ENCODE results near the gene LRMDA. TPM values are rescaled to one million over a fixed set of nuclear protein-coding genes. Genes with fewer than 3 reads are reported as not detected.

LRMDA gene
- total RNA-seq, 1 experiment from 2014 or later = not detected

DNA sequence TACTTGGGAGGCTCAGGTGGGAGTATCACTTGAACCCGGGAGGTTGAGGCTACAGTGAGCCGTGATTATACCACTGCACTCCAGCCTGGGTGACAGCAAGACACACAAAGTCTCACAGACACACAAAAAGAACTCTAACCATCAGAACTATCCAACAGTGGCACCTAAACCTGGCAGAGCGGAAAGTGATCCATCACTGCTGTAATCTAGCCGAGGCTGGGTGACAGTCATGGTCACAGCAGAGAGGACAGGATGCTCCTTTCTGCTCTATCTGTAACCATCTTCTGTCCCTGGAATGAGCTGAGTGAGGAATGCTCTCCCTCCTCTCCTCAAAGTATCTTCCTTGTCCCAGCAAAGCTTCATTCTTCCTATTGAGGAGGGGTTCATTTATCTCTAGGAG is 656.6 kb downstream of the LRMDA start:
- ChIA-PET CTCF (no interaction called here), POLR2A (ENCODE audit: low non-redundant PET) (no interaction called here)
- BruUV-seq (replicated peaks) = no TSS peak
- Histone ChIP-seq H3K36me3 (ENCODE audit: insufficient read depth, low read length, poor library complexity, severe bottlenecking) (no peaks in the 10 kb centered on the region), H3K4me1 (ENCODE audit: insufficient read depth, low read length, poor library complexity, severe bottlenecking) (no peaks in the 10 kb centered on the region), H3K27ac (ENCODE audit: low read depth, low read length, poor library complexity, severe bottlenecking) (no peak overlapping the region), H3K9me3 (ENCODE audit: low read depth, low read length, poor library complexity, severe bottlenecking) (no peaks in the 10 kb centered on the region), H3K4me3 (ENCODE audit: low read depth, low read length, poor library complexity, severe bottlenecking) (no peak overlapping the region), H3K27me3 (replicated peaks; ENCODE audit: insufficient read depth, low read depth, low read length, poor library complexity) (no peaks in the 10 kb centered on the region)
- intact Hi-C loops (cut with micrococcal nuclease; ENCODE audit: unreplicated experiment) = no loop called here
- no peak for DNase-seq (ENCODE audit: low spot score)
- TF ChIP-seq EZH2 (IDR thresholded peaks at IDR 0.05; ENCODE audit: borderline replicate concordance, low read depth, low read length, poor library complexity, severe bottlenecking) (no peak), CTCF (conservative IDR thresholded peaks at IDR 0.05; ENCODE audit: low read depth, low read length) (no peak)

DNA sequence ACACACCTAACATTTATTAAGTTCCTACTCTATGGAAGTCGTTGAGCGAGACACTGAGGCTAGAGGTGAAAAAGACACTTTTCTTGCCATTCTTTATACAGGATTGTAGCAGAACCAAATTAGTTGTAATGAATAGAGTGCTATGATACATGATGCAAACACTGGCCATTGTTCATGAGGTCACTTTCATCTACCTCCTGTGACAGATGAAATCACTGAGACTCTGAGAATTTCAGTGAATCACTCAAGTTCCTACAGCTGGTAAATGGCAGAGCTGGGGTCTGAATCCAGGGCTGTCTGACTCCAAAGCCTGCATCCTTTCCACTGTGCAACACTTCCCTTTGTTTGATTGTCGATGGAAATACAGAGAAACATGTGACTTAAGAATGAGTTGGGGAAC is 657.6 kb downstream of the LRMDA start:
- no peak for DNase-seq (ENCODE audit: low spot score)
- no peaks in the 10 kb centered on the region for H3K36me3 ChIP-seq (ENCODE audit: insufficient read depth, low read length, poor library complexity, severe bottlenecking)
- no peak overlapping the region for H3K27ac ChIP-seq (ENCODE audit: low read depth, low read length, poor library complexity, severe bottlenecking)
- no peak for TF ChIP-seq CTCF (conservative IDR thresholded peaks at IDR 0.05; ENCODE audit: low read depth, low read length)
- no peak for TF ChIP-seq EZH2 (IDR thresholded peaks at IDR 0.05; ENCODE audit: borderline replicate concordance, low read depth, low read length, poor library complexity, severe bottlenecking)
- no TSS peak for BruUV-seq (replicated peaks)
- no peaks in the 10 kb centered on the region for H3K27me3 ChIP-seq (replicated peaks; ENCODE audit: insufficient read depth, low read depth, low read length, poor library complexity)
- H3K9me3 ChIP-seq (ENCODE audit: low read depth, low read length, poor library complexity, severe bottlenecking) = no peaks in the 10 kb centered on the region
- H3K4me1 ChIP-seq (ENCODE audit: insufficient read depth, low read length, poor library complexity, severe bottlenecking) = no peaks in the 10 kb centered on the region
- H3K4me3 ChIP-seq (ENCODE audit: low read depth, low read length, poor library complexity, severe bottlenecking) = no peak overlapping the region
- CTCF ChIA-PET = interaction anchor here (0.6 kb wide), 1 partner anchor 205 kb away, joined by 3 read pairs; no protein-coding TSS in a partner anchor
- intact Hi-C loops (cut with micrococcal nuclease; ENCODE audit: unreplicated experiment) = no loop called here
- POLR2A ChIA-PET (ENCODE audit: low non-redundant PET) = no interaction called here

GRCh38 chr10:76089556-76090180 is 658.2 kb downstream of the LRMDA start:
- TF ChIP-seq EZH2 (IDR thresholded peaks at IDR 0.05; ENCODE audit: borderline replicate concordance, low read depth, low read length, poor library complexity, severe bottlenecking) (no peak), CTCF (conservative IDR thresholded peaks at IDR 0.05; ENCODE audit: low read depth, low read length) (no peak)
- ChIA-PET CTCF (interaction anchor here (0.6 kb wide), 1 partner anchor 206 kb away, joined by 3 read pairs; no protein-coding TSS in a partner anchor), POLR2A (ENCODE audit: low non-redundant PET) (no interaction called here)
- intact Hi-C loops (cut with micrococcal nuclease; ENCODE audit: unreplicated experiment) = no loop called here
- H3K4me1 ChIP-seq (ENCODE audit: insufficient read depth, low read length, poor library complexity, severe bottlenecking) = no peaks in the 10 kb centered on the region
- H3K9me3 ChIP-seq (ENCODE audit: low read depth, low read length, poor library complexity, severe bottlenecking) = no peaks in the 10 kb centered on the region
- no peak overlapping the region for H3K27ac ChIP-seq (ENCODE audit: low read depth, low read length, poor library complexity, severe bottlenecking)
- DNase-seq (ENCODE audit: low spot score) = no peak
- H3K27me3 ChIP-seq (replicated peaks; ENCODE audit: insufficient read depth, low read depth, low read length, poor library complexity) = no peaks in the 10 kb centered on the region
- H3K36me3 ChIP-seq (ENCODE audit: insufficient read depth, low read length, poor library complexity, severe bottlenecking) = no peaks in the 10 kb centered on the region
- H3K4me3 ChIP-seq (ENCODE audit: low read depth, low read length, poor library complexity, severe bottlenecking) = no peak overlapping the region
- no TSS peak for BruUV-seq (replicated peaks)
